ACHN (cell line): ENCODE results near the gene MGAT1.

Source experiments
- DNase-seq: peaks from one replicate; pipeline ENCODE4 v3.0.0-alpha.2; 2015
- in situ Hi-C: cut with HindIII; loops from 2 replicates; pipeline ENCODE4 v1.10.0; 2017; ENCODE audit warnings: low sequenced_read_pairs, low pct_ligation_motif_present, low pct_unique_long_range_greater_than_20kb

The MGAT1 gene

DNA sequence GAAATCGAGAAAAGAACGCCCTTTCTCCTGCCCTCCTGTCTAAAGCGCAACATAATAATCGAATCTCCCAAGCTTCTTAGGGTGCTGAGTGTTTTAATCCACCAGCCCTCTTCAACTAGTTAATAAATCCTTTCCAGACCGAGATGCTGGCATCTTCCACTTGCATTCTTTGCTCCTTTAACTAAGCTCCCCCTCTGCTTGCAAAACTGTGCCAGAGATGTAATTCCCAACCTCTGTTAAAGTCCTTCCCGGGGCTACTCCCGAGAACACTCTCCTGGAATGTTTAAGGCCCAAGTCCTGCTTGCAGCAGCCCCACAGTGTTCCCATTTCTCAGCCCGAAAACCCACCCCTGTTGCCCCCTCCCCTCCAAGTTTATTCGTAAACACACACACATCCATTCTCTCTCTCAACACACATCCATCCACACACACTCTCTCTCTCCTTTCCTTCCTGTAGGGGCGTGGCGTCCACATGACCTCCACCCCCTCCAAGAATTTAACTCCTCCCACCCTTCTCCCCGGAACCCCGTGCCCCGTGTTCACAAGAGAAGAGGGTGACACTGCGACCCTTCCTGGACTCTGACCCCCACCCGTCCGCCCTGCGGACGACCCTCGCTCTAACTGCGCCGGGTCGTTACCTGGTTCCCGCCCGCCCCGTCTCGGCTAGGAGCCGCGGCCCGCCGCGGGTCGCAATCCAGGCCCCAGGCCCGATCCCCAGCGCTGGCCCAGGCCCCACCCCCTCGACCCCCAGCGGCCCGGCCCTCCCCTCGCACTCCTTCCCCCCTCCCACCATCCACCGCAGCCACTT lies 7.0 kb upstream of the MGAT1 start:
- in situ Hi-C loops = no loop called here
- peak; percentile 87 for DNase-seq

DNA sequence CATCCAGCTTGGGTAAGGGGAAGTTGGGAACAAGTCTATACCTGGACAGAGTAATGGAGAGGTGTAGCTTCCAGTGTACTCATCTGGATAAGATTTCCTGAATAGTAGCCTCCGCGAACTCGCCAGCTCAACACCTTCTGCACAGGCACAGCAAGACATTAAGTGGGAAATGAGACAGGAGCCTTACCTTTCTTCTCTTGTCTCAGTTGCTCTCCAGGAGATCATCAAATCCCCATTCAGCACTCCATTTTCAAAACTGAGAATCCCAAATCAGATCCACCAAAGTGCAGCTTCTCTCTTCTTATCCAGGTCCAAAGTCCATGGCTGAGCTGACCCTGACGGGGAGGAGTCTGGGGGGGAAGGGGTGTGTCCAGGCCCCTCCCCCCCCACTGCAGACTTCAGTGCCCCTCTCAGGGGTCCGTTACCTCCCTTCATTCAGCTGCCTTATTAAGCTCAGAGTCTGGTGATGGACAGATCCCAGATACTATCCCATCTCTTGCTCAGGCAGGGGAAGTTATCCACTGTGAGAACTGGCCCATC lies 5.9 kb upstream of the MGAT1 start:
- DNase-seq = no peak
- in situ Hi-C loops = no loop called here

DNA sequence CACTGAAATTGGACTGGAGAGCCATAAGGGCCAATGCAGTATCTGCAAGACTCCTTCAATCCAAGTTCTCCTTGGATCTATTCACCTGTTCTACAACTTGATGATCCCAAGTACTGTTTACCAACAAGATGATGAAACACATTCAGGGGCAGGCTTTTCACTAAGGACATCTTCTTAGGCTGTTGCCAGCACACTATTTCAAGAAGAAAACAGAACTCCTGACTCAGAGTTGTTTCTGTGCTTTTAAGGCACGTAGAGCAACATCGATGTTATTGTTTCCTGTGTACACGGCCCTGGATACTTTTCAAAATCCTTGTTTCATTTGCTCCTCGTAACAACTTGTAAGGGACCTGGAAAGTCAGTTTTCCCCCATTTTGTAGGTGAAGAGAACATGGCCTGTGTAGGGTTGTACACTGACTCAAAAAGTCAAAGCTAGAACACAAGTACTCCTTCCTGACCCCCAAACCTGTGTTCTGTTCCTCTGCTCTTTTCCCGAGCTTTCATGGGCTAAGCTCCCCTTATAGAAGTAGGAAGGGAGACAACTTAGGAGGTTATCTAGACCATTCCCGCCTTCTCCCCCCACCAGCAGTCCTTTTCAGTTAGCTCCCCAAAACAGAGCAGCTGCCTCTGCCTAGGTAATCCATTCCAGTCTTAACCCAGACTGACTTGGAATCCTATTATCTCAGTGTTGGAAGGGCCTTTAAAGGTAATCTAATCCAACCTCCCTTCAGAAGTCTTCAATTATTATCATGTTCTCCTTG lies 5.2 kb upstream of the MGAT1 start:
- in situ Hi-C loops = no loop called here
- DNase-seq = no peak

DNA sequence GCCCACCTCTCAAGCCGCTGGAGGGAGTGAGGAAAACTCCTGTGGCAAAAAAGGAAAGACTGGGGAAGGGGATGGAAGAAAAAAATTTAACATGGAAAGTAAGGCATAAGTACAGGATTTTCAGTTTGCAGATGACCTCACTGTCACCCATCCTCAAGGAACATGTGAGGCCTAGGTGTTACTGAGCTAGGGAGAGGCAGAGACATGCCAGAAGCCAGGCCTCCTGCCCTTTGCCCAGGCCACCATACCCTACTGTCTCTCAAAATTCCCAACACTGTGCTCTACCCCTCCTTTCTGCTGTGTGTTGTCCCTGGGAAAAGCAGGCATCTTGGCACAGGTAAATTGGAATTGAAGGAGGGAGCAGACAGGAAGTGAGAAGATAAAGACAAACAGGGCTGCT lies 4.4 kb upstream of the MGAT1 start:
- in situ Hi-C loops = no loop called here
- DNase-seq = no peak

DNA sequence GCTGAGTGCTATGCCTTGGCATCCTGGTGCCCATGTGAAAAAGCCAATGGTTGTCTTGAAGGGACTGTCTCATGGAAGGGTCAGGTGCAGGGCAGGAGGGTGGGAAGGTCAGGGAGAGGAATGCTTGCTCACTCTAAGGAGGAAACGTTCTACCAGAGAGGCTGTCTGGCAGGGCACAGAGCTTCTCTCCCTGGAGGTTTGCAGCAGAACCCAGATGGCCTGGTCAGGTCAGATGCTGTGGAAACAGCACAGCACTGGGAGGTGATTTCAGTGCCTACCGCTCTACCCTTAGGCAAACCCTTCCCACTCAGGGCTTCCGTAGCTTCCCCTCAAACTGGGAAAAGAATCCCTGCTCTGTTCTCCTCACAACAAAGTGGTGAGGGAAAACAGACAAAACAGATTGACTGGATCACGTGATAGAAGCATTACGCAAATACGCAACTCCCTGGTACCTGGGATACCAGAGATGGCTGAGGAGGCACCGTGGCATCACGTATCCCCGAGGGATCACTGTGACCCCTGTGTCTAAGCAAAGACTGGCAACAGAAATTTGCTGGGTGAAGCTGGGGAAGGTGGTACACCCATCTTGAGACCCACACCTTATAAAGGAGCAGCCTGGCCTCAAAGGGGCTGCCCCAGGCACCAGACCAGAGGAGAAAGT lies 3.9 kb upstream of the MGAT1 start:
- in situ Hi-C loops = no loop called here
- no peak for DNase-seq

DNA sequence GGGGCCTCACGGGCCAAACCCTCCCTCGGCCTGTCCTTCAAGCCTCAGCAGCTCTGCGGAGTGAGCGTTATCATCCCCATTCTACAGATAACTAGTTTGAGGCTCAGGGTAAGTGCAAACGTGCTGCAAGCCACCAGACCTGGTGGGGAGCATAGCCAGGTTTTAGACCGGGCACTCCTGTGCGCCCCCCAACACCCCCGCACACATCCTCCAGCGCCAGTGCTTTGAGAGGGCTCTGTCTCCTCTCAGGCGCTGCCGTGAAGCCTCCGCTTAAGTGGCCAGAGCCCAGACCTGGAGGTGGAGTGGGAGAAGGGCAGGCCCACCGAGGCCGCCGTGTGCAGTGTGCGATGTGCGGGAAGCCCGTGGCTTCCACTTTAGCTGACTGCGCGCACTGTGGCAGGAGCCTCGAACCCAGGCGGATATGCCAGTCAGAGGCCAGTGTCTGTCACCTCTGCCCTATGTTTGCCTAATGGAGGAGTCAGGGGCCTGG lies 1.6 kb upstream of the MGAT1 start:
- DNase-seq = no peak
- in situ Hi-C loops = no loop called here

DNA sequence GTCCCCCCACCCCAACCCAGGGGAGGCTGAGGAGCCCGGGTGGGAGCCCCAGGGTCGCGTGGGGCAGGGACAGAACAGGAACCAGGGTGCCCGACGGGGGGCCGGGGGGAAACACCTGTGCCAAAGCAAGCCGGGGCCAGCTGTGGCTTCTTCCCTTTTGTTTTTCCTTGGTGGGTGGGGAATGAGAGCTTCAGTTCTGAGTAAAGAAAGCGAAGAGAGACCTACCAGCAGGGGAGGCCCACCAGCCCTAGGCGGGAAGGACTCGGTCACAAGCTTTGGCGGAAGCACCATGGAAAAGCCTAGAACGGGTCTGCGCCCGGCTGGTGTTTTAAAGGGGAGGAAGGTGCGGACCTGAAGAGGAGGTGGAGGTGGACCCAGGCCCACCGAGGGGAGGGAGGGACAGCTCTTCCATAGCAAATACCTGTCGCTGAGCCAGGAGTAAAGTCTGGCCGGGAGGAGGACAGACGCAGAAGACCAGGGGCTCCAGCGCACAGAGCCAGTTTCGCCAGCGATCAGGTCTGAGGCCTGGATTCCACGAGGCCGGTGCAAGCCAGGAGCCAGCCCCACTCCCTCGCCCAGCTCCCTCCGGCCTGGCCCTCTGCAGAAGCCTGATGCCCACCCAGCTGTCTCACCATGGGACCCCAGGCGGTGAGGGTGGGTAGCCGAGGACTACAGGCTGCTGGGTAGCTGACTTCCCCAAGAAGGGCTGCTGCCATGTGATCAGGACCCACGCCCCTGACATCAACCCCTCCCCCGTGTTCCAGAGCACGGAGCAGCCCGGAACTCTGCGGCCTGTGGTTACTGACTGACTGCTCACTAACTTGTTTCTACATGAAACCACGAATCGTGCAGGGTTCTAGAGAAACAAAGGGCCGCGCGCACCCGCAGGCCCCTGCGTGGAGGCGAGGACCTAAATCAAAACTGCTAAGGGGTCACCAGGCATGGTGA lies 849 bp upstream of the MGAT1 start:
- in situ Hi-C loops = no loop called here
- DNase-seq = no peak

DNA sequence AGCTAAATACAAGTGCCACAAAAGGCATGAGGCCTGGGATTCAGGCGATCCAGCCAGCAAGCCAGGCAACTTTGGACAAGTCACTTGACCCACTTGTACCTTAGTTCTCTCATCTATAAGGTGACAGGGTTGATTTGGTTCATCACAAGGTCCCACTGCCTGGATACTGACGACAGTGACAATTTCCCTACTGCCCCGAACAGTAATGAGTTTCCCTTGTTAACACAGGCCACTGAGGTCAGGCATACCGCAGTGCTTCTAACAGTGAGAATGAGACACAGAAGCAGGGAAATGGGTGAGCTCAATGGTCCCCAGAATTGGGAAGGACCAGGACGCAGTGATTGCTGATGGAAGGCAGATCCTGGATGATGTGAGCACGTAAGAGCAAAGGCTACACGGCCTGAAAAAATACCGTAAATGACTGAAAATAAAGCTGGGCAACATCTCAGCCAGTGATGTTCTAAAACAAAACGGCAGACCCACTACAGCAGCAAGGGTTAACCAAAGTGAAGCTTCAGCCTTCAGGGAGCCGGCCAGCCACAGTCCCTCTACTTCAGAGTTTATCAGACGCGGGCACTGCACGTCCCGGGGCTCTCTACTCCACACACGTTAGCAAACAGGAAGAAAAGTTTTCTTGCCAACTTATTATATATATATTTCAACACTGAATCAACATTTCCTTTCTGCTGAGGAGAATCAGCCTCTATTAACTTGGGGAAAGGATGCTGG lies 846 bp downstream of the MGAT1 start:
- DNase-seq = no peak
- in situ Hi-C loops = no loop called here

DNA sequence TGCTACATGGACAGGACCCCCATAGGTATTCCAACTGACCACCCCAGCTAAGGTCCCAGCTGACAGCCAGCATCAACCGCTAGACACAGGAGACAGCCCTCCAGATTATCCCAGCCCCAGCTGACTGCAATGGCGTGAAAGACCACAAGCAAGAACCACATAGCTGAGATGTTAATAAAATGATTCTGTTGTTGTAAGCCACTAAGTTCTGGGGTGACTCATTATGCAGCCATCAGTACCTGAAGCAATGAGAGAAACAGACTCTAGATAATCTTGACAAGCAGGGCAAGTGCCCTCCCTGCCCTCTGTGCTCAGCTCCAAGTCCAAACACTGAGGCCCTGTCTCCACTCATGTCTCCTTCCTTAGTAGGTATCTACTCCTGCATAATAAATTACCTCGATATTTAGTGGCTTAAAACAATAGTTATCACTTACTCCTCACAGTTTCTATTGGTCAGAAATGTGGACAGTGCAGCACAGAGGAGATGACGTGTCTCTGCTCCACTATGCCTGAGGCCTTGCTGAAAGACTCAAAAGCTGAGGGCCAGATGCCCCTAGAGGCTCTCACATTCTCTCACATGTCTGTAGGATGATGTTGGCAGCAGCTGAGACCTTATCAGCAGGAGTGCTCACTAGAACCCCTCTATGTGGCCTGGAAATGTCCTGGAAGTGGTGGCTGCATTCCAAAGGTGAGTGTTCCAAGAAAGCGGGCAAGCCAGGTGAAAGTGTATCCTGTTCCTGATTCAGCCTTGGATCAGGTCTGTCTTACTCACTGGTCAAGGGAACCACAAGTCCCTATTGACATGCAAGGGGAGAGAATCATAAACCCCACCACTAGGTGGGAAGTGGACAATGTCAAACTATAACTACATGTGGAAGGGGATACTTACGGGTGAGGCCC lies 2.5 kb downstream of the MGAT1 start:
- in situ Hi-C loops = no loop called here
- peak; percentile 70 for DNase-seq

DNA sequence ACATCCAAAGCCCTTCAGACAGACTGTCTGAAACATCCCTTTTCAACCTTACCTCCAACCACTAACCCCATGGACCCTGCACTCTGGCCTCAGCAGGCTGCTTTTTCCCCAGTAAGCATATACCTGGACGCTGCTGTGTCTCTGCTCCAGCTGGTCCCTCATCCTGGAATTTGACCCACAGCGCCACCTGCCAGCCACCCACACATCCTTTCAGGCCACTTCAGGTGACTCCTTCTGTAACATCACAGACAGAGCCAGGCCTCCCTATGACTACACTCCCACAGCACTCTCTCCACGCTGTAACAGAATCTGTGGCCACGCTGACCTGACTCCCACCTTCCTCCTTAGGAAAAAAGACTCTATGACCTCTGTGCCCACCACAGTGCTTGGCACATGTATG lies 3.4 kb downstream of the MGAT1 start:
- DNase-seq = no peak
- in situ Hi-C loops = no loop called here

DNA sequence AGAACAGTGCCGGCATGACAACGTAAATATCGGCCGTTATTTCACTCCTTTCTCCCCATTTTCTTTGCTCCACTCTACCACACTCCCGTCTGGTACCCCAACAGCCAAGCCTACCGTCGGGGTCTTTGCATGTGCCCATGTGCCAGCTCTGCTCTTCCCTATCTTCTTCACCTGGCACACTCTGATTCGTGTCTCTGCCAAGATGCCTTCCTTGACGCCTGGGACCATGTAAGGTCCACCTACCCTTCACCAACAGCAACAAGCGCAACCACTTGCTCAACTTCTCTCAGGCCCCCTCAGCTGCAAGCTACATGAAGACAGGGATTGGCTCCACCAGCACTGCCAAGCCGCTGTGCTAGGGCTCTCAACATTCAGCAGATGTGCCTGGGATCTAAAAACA lies 4.4 kb downstream of the MGAT1 start:
- DNase-seq = no peak
- in situ Hi-C loops = no loop called here

DNA sequence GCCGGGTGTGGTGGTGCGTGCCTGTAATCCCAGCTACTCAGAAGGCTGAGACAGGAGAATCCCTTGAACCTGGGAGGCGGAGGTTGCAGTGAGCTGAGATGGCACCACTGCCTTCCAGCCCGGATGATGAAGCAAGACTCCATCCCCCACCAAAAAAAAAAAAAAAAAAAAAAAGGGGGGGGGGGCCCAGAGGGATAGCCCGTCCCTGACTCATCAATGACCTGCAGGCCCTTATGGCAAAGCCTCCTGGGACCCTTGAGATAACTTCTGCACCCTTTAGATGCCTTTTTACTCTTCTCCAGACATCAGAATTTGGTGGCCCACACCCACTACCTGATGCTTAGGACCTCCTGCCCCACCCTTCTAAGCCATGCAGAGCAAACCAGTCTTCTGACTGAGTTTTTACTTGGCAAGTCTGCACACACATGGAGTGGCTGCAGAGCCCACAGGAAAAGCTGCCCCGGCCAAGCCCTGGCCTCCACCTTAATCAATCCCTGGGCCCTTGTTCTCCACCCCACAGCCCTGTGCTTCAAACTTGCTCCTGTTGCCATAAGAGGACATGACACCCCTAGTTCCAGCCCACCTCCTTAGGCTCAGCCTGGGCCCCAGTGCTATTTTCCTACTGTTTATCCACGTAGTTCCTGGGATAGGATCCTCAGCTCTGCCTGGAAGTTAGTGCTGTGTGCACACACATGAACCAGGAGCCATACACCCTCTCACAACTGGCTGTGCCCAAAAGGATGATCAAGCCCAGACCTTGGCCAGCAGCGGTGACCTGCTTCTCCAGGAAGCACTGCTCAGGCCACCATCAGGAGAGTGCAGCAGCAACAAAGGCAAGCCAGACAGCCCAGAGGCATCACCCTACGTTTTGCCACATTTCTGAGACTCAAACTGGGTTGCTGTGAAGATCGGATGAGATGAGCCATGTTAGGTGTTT lies 5.1 kb downstream of the MGAT1 start:
- DNase-seq = no peak
- in situ Hi-C loops = no loop called here

DNA sequence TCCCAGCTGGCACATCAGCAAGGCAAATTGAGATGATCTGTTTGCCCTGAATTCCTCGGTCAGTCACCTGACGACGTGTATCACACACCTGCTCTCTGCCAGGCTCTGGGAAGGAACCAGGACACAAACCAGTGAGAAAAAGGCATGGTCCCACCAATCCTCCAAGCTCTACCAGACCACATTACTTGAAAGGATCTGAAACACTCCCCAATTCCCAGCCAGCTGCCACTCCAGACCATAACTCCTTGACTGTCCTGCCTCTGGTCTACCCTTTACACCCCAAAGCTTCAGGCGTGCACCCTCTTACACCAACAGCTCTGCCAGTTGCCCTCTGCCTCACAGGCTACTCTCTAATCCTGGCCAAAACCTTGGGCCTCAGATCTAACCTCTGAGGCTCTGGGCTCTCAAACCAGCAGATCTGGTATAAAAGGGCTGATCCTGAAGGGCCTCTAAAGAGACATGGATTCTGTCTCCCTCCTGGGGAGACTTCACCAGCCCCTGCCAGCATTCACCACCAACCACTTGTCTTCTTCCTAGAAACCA lies 6.8 kb downstream of the MGAT1 start:
- no peak for DNase-seq
- in situ Hi-C loops = no loop called here

DNA sequence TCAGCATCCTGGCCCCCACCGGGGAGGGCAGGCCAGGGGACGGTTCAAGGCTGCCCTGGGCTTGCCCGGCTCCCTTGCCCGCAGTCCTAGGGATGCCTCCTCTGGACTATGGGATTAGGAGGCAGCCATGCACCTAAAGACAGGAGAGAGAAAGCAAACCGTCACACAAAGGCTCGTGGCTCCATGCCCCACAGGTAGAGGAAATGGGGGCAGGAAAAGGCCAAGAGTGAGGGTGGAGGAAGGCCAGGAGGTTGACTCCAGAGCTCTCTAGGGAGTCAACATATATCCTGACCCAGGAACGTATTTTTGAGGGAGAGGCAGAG lies 9.7 kb downstream of the MGAT1 start:
- no peak for DNase-seq
- in situ Hi-C loops = no loop called here

DNA sequence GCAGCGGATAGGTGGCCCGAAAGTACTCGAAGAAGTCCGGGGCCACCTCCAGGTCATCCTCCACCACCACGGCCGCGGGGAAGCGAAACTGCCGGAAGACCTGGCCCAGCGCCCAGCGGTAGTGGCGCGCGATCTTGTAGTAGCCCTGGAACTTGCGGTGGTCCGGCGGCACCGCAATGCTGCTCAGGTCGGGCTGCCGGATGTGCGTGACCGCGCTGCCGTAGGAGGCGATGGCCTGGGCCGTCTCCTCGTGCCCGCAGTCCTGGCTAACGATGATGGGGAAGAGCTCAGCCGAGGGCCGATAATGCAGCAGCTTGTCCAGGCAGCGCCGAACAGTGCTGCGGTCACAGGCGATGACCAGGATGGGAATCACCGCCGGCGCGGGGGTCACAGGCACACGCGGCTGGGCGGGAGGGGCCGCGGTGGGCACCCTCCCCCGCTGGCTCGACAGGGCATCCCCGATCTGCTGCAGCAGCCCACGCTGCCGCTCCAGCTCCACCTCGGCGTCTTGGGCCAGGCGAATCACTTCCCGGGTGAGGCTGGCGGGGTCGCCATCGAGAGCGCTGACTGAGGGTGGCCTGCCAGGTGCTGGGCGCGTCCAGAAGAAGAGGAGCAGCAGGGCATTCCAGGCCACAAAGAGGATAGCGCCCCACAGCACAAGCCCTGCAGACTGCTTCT lies 10.2 kb downstream of the MGAT1 start:
- in situ Hi-C loops = no loop called here
- DNase-seq = no peak
